HG03558 (cell line): ENCODE results near the gene CELF5.
"Not testable (repeated sequence)": the region's sequence is repeated elsewhere in the genome, so short reads cannot be mapped to it uniquely, and the experiment has no call there.

ENCODE experiments used
- ATAC-seq: cut with Tn5 transposase; IDR thresholded peaks from one replicate; pipeline ENCODE4 v1.9.1; 2021; ENCODE audit warnings: moderate number of reproducible peaks; ENCODE audit not compliant: unreplicated experiment; ENCODE audit errors: extremely low read depth

CELF5 gene

GRCh38 chr19:3285647-3286176 is 61.3 kb downstream of the CELF5 start:
- ATAC-seq = no peak

GRCh38 chr19:3287814-3288213 is 63.4 kb downstream of the CELF5 start:
- no peak for ATAC-seq

GRCh38 chr19:3288437-3288836 is 64.0 kb downstream of the CELF5 start:
- ATAC-seq = not testable (repeated sequence)

GRCh38 chr19:3289971-3290569 is 65.6 kb downstream of the CELF5 start:
- no peak for ATAC-seq

GRCh38 chr19:3290858-3291257 is 66.4 kb downstream of the CELF5 start:
- not testable (repeated sequence) for ATAC-seq

- ATAC-seq = no peak
Measured at GRCh38 chr19:3291644-3292043, 67.2 kb downstream of the CELF5 start.

GRCh38 chr19:3292958-3293529 is 68.6 kb downstream of the CELF5 start:
- ATAC-seq = no peak

GRCh38 chr19:3293560-3293959 is 69.1 kb downstream of the CELF5 start:
- ATAC-seq = no peak

GRCh38 chr19:3294080-3294850 is 69.8 kb downstream of the CELF5 start:
- ATAC-seq = no peak

GRCh38 chr19:3295581-3295980 is 71.1 kb downstream of the CELF5 start:
- no peak for ATAC-seq

GRCh38 chr19:3296034-3296433 is 71.6 kb downstream of the CELF5 start:
- no peak for ATAC-seq

GRCh38 chr19:3296446-3296845 is 72.0 kb downstream of the CELF5 start:
- no peak for ATAC-seq

GRCh38 chr19:3298853-3299449 is 74.5 kb downstream of the CELF5 start:
- ATAC-seq = no peak

GRCh38 chr19:3300566-3300965 is 76.1 kb downstream of the CELF5 start:
- ATAC-seq = not testable (repeated sequence)

- ATAC-seq = no peak
Measured at GRCh38 chr19:3302755-3303154, 78.3 kb downstream of the CELF5 start.

GRCh38 chr19:3304871-3305423 is 80.5 kb downstream of the CELF5 start:
- ATAC-seq = no peak

- no peak for ATAC-seq
Measured at GRCh38 chr19:3309724-3310123, 85.3 kb downstream of the CELF5 start.

- no peak for ATAC-seq
Measured at GRCh38 chr19:3310280-3310679, 85.8 kb downstream of the CELF5 start.

GRCh38 chr19:3310711-3311110 is 86.2 kb downstream of the CELF5 start:
- ATAC-seq = no peak

GRCh38 chr19:3313199-3313575 is 88.7 kb downstream of the CELF5 start:
- ATAC-seq = no peak
